Measurements from ENCODE around the gene MALRD1. TPM values are rescaled to one million over a fixed set of nuclear protein-coding genes. Genes with fewer than 3 reads are reported as not detected.

MALRD1 gene
- total RNA-seq, 1 experiment from 2014 or later, result 0.50 TPM

DNA sequence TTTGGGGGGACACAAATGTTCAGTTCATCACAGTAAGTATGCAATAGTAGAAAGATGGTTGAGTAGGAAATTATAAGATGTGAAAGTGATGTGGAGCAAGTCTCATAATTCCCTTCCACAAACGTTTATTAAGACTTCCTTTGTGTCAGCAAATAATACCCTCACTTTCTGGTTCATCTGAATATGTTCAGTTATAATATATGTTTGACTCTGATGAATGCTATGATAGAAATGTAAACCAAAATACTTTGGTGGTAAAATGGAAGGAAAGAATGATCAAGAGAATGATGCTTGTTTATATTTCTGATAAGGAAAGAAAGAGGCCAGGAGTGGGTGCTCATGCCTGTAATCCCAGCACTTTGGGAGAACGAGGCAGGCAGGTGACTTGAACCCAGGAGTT lies 655.9 kb downstream of the MALRD1 start:
- TF ChIP-seq, protein P1, sequence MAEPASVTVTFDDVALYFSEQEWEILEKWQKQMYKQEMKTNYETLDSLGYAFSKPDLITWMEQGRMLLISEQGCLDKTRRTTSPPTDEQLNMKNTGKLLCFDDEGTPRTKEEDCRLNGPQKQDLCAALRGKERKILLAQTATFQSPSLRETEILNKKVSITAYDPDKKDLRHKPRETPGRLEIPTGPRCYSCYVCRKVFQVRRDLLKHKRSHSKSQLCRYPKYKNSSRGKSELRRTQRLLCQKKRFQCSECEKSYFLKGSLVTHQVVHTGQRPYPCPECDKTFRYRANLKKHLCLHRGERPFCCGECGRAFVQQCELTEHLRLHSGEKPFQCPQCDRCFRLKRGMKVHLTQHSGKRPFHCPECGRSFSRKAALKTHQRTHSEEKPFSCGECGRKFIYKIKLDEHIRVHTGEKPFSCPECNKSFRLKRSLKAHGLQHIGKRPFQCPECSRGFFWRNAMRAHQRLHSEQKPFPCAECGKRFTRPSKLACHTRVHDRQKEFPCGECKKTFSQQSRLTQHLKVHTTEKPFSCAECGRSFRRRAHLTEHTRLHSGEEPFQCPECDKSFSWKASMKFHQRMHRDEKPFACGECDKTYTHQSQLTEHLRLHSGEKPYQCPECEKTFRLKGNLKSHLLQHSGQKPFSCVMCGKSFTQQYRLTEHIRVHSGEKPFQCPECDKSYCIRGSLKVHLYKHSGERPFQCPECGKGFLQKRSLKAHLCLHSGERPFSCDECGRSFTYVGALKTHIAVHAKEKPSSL (CRISPR knock-in tag; conservative IDR thresholded peaks at IDR 0.05), result no peak
- no peak for TF ChIP-seq JAZF1 (CRISPR knock-in tag; IDR thresholded peaks at IDR 0.05)
- no peak for TF ChIP-seq AR (CRISPR knock-in tag; IDR thresholded peaks at IDR 0.05)
- TF ChIP-seq, protein P2, sequence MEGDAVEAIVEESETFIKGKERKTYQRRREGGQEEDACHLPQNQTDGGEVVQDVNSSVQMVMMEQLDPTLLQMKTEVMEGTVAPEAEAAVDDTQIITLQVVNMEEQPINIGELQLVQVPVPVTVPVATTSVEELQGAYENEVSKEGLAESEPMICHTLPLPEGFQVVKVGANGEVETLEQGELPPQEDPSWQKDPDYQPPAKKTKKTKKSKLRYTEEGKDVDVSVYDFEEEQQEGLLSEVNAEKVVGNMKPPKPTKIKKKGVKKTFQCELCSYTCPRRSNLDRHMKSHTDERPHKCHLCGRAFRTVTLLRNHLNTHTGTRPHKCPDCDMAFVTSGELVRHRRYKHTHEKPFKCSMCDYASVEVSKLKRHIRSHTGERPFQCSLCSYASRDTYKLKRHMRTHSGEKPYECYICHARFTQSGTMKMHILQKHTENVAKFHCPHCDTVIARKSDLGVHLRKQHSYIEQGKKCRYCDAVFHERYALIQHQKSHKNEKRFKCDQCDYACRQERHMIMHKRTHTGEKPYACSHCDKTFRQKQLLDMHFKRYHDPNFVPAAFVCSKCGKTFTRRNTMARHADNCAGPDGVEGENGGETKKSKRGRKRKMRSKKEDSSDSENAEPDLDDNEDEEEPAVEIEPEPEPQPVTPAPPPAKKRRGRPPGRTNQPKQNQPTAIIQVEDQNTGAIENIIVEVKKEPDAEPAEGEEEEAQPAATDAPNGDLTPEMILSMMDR (IDR thresholded peaks at IDR 0.05), result no peak
- POLR2A ChIA-PET, result no interaction called here
- H3K4me1 Mint-ChIP-seq, result peaks cover 4% of the 10 kb centered on the region; the same call in 1 of the 2 replicates
- CTCF ChIA-PET, result no interaction called here
- no peaks in the 10 kb centered on the region for H3K36me3 Mint-ChIP-seq
- H3K4me3 Mint-ChIP-seq, result no peak overlapping the region
- H3K9me3 Mint-ChIP-seq, result no peaks in the 10 kb centered on the region
- H3K27me3 Mint-ChIP-seq (ENCODE audit: low read depth), result no peaks in the 10 kb centered on the region
- DNase-seq (ENCODE audit: low spot score) (no peak), ATAC-seq (no peak)
- no peak overlapping the region for H3K27ac Mint-ChIP-seq

- ATAC-seq (no peak), DNase-seq (ENCODE audit: low spot score) (no peak)
- CTCF ChIA-PET, result interaction anchor here (1.2 kb wide), 1 partner anchor 9 kb away, joined by 3 read pairs; no protein-coding TSS in a partner anchor
- no peaks in the 10 kb centered on the region for H3K9me3 Mint-ChIP-seq
- no peak overlapping the region for H3K27ac Mint-ChIP-seq
- POLR2A ChIA-PET, result no interaction called here
- TF ChIP-seq TCF7 (CRISPR knock-in tag; IDR thresholded peaks at IDR 0.05; ENCODE audit: low read depth), result no peak
- TF ChIP-seq AR (CRISPR knock-in tag; IDR thresholded peaks at IDR 0.05), result no peak
- TF ChIP-seq NR3C1 (CRISPR knock-in tag; conservative IDR thresholded peaks at IDR 0.05; ENCODE audit: low read depth), result no peak
- TF ChIP-seq ZNF281 (CRISPR knock-in tag; IDR thresholded peaks at IDR 0.05), result no peak
- no peak for TF ChIP-seq MXD4 (CRISPR knock-in tag; IDR thresholded peaks at IDR 0.05; ENCODE audit: borderline replicate concordance)
- no peak for TF ChIP-seq ZNF416 (CRISPR knock-in tag; IDR thresholded peaks at IDR 0.05)
- TF ChIP-seq SMAD3 (CRISPR knock-in tag; IDR thresholded peaks at IDR 0.05; ENCODE audit: borderline replicate concordance), result no peak
- TF ChIP-seq IRF2 (CRISPR knock-in tag; IDR thresholded peaks at IDR 0.05; ENCODE audit: borderline replicate concordance, low read depth), result no peak
- TF ChIP-seq, protein P3, sequence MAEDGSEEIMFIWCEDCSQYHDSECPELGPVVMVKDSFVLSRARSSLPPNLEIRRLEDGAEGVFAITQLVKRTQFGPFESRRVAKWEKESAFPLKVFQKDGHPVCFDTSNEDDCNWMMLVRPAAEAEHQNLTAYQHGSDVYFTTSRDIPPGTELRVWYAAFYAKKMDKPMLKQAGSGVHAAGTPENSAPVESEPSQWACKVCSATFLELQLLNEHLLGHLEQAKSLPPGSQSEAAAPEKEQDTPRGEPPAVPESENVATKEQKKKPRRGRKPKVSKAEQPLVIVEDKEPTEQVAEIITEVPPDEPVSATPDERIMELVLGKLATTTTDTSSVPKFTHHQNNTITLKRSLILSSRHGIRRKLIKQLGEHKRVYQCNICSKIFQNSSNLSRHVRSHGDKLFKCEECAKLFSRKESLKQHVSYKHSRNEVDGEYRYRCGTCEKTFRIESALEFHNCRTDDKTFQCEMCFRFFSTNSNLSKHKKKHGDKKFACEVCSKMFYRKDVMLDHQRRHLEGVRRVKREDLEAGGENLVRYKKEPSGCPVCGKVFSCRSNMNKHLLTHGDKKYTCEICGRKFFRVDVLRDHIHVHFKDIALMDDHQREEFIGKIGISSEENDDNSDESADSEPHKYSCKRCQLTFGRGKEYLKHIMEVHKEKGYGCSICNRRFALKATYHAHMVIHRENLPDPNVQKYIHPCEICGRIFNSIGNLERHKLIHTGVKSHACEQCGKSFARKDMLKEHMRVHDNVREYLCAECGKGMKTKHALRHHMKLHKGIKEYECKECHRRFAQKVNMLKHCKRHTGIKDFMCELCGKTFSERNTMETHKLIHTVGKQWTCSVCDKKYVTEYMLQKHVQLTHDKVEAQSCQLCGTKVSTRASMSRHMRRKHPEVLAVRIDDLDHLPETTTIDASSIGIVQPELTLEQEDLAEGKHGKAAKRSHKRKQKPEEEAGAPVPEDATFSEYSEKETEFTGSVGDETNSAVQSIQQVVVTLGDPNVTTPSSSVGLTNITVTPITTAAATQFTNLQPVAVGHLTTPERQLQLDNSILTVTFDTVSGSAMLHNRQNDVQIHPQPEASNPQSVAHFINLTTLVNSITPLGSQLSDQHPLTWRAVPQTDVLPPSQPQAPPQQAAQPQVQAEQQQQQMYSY (CRISPR knock-in tag; IDR thresholded peaks at IDR 0.05), result no peak
- TF ChIP-seq TEAD4 (CRISPR knock-in tag; IDR thresholded peaks at IDR 0.05), result no peak
- TF ChIP-seq ZNF138 (CRISPR knock-in tag; conservative IDR thresholded peaks at IDR 0.05), result no peak
- TF ChIP-seq RORB (CRISPR knock-in tag; IDR thresholded peaks at IDR 0.05), result no peak
- TF ChIP-seq PRRX2 (CRISPR knock-in tag; IDR thresholded peaks at IDR 0.05), result no peak
- TF ChIP-seq ETV6 (CRISPR knock-in tag; IDR thresholded peaks at IDR 0.05), result no peak
- TF ChIP-seq RELA (CRISPR knock-in tag; IDR thresholded peaks at IDR 0.05; ENCODE audit: borderline replicate concordance), result no peak
- TF ChIP-seq CBFB (CRISPR knock-in tag; IDR thresholded peaks at IDR 0.05; ENCODE audit: low read depth), result no peak
- H3K4me3 Mint-ChIP-seq, result no peak overlapping the region
- H3K27me3 Mint-ChIP-seq (ENCODE audit: low read depth), result no peaks in the 10 kb centered on the region
- peaks cover 4% of the 10 kb centered on the region; the same call in 1 of the 2 replicates for H3K4me1 Mint-ChIP-seq
- H3K36me3 Mint-ChIP-seq, result no peaks in the 10 kb centered on the region
These were observed 656.6 kb downstream of the MALRD1 start for GRCh38 chr10:19705250-19705649.
